Measurements from ENCODE around the gene MYL1.

Gene MYL1

GRCh38 chr2:210315015-210315788 is at the start of gene MYL1:
MYL1 (minus strand) TSS chr2:210315174; CDS start chr2:210315042, 132 bp downstream.
- no peak for DNase-seq (ENCODE audit: low read depth in 1 of 2, low spot score in 1 of 2)

GRCh38 chr2:210363876-210364275 is 48.9 kb upstream of the MYL1 start:
- DNase-seq (ENCODE audit: low read depth in 1 of 2, low spot score in 1 of 2), result no peak

- no peak for DNase-seq (ENCODE audit: low read depth in 1 of 2, low spot score in 1 of 2)
Observed at GRCh38 chr2:210363261-210363660, 48.3 kb upstream of the MYL1 start.

- DNase-seq (ENCODE audit: low read depth in 1 of 2, low spot score in 1 of 2), result no peak
Observed at GRCh38 chr2:210360412-210360811, 45.4 kb upstream of the MYL1 start.

GRCh38 chr2:210356944-210357343 is 42.0 kb upstream of the MYL1 start:
- no peak for DNase-seq (ENCODE audit: low read depth in 1 of 2, low spot score in 1 of 2)

- DNase-seq (ENCODE audit: low read depth in 1 of 2, low spot score in 1 of 2), result no peak
Observed at GRCh38 chr2:210337159-210337558, 22.2 kb upstream of the MYL1 start.

GRCh38 chr2:210324906-210325305 is 9.9 kb upstream of the MYL1 start:
- DNase-seq (ENCODE audit: low read depth in 1 of 2, low spot score in 1 of 2), result no peak

- no peak for DNase-seq (ENCODE audit: low read depth in 1 of 2, low spot score in 1 of 2)
Observed at GRCh38 chr2:210324458-210324857, 9.5 kb upstream of the MYL1 start.

- DNase-seq (ENCODE audit: low read depth in 1 of 2, low spot score in 1 of 2), result no peak
Observed at GRCh38 chr2:210323003-210323402, 8.0 kb upstream of the MYL1 start.

- no peak for DNase-seq (ENCODE audit: low read depth in 1 of 2, low spot score in 1 of 2)
Observed at GRCh38 chr2:210318891-210319290, 3.9 kb upstream of the MYL1 start.

GRCh38 chr2:210318486-210318885 is 3.5 kb upstream of the MYL1 start:
- no peak for DNase-seq (ENCODE audit: low read depth in 1 of 2, low spot score in 1 of 2)

GRCh38 chr2:210310550-210310949 is 4.4 kb downstream of the MYL1 start:
- DNase-seq (ENCODE audit: low read depth in 1 of 2, low spot score in 1 of 2), result no peak

GRCh38 chr2:210309548-210310233 is 5.3 kb downstream of the MYL1 start:
- no peak for DNase-seq (ENCODE audit: low read depth in 1 of 2, low spot score in 1 of 2)

GRCh38 chr2:210303498-210303897 is 11.5 kb downstream of the MYL1 start:
- no peak for DNase-seq (ENCODE audit: low read depth in 1 of 2, low spot score in 1 of 2)

- no peak for DNase-seq (ENCODE audit: low read depth in 1 of 2, low spot score in 1 of 2)
Observed at GRCh38 chr2:210302326-210302725, 12.6 kb downstream of the MYL1 start.

GRCh38 chr2:210299866-210300373 is 15.1 kb downstream of the MYL1 start:
- DNase-seq (ENCODE audit: low read depth in 1 of 2, low spot score in 1 of 2), result no peak

GRCh38 chr2:210288408-210288807 is 26.6 kb downstream of the MYL1 start:
- no peak for DNase-seq (ENCODE audit: low read depth in 1 of 2, low spot score in 1 of 2)

- DNase-seq (ENCODE audit: low read depth in 1 of 2, low spot score in 1 of 2), result no peak
Observed at GRCh38 chr2:210287301-210287700, 27.7 kb downstream of the MYL1 start.

- DNase-seq (ENCODE audit: low read depth in 1 of 2, low spot score in 1 of 2), result no peak
Observed at GRCh38 chr2:210286123-210286680, 28.8 kb downstream of the MYL1 start.

GRCh38 chr2:210277133-210277532 is 37.8 kb downstream of the MYL1 start:
- DNase-seq (ENCODE audit: low read depth in 1 of 2, low spot score in 1 of 2), result no peak

- no peak for DNase-seq (ENCODE audit: low read depth in 1 of 2, low spot score in 1 of 2)
Observed at GRCh38 chr2:210271300-210271699, 43.7 kb downstream of the MYL1 start.

- DNase-seq (ENCODE audit: low read depth in 1 of 2, low spot score in 1 of 2), result no peak
Observed at GRCh38 chr2:210269148-210269547, 45.8 kb downstream of the MYL1 start.
